SU-DHL-6 (cell line): ENCODE measurements around the gene TMEM37.

Experiments used
- H2AFZ ChIP-seq: fragments of 200-600 bp; sonication (generic); 2 replicates; pipeline ENCODE4 v1.6.1; 2014; ENCODE audit warnings: low read depth, mild to moderate bottlenecking, moderate library complexity, mixed read lengths, antibody characterized with exemption, low read length; ENCODE audit not compliant: severe bottlenecking
- H3F3A ChIP-seq: fragments of 200-600 bp; shearing (Covaris generic); 2 replicates; pipeline ENCODE4 v1.6.0; 2016; ENCODE audit warnings: antibody characterized with exemption, mild to moderate bottlenecking; ENCODE audit not compliant: insufficient read depth
- H3K27ac ChIP-seq: fragments of 200-600 bp; sonication (generic); 2 replicates; pipeline ENCODE4 v1.5.1; 2016; ENCODE audit warnings: low read depth, mild to moderate bottlenecking, low read length, moderate library complexity, mixed read lengths
- H3K27me3 ChIP-seq: fragments of 200-600 bp; sonication (generic), shearing (Covaris generic); 2 replicates; pipeline ENCODE4 v1.6.0; 2014; ENCODE audit warnings: mild to moderate bottlenecking, low read length
- H3K36me3 ChIP-seq: fragments of 200-600 bp; sonication (generic); 2 replicates; pipeline ENCODE4 v1.6.1; 2014; ENCODE audit warnings: mild to moderate bottlenecking, low read length, mixed read lengths
- H3K4me2 ChIP-seq: fragments of 300-600, 200-600 bp; shearing (Covaris generic), sonication (generic); 2 replicates; pipeline ENCODE4 v1.6.0; 2014; ENCODE audit warnings: low read length, low read depth, mild to moderate bottlenecking; ENCODE audit not compliant: poor library complexity, severe bottlenecking
- H3K4me3 ChIP-seq: fragments of 200-600 bp; sonication (generic); 2 replicates; pipeline ENCODE4 v1.5.1; 2014; ENCODE audit warnings: antibody characterized with exemption, low read length, mild to moderate bottlenecking, mixed read lengths; ENCODE audit not compliant: insufficient read depth, poor library complexity, severe bottlenecking
- H3K79me2 ChIP-seq: fragments of 200-600 bp; sonication (generic); 2 replicates; pipeline ENCODE4 v1.6.1; 2014; ENCODE audit warnings: mild to moderate bottlenecking, low read length, moderate library complexity; ENCODE audit not compliant: insufficient read depth
- H3K9ac ChIP-seq: fragments of 200-600 bp; sonication (generic); 2 replicates; pipeline ENCODE4 v1.7.0; 2014; ENCODE audit warnings: mild to moderate bottlenecking, low read length
- H3K9me2 ChIP-seq: fragments of 200-600 bp; sonication (generic); replicated peaks from 2 replicates; pipeline ENCODE4 v1.6.1; 2014; ENCODE audit warnings: low read length; ENCODE audit not compliant: insufficient read depth
- H3K9me3 ChIP-seq: fragments of 200-600 bp; sonication (generic); 2 replicates; pipeline ENCODE4 v1.6.1; 2014; ENCODE audit warnings: low read length, mixed read lengths; ENCODE audit not compliant: insufficient read depth
- H4K20me1 ChIP-seq: fragments of 200-600 bp; sonication (generic); 2 replicates; pipeline ENCODE4 v1.6.1; 2014; ENCODE audit warnings: low read depth, mild to moderate bottlenecking, antibody characterized with exemption, low read length, moderate library complexity, mixed read lengths
- CTCF ChIP-seq: fragments of 200-600 bp; sonication (generic); IDR thresholded peaks from one replicate; pipeline ENCODE4 v1.5.1; 2017; ENCODE audit warnings: antibody characterized with exemption, mild to moderate bottlenecking, low read length, moderate library complexity; ENCODE audit not compliant: insufficient read depth, poor library complexity, severe bottlenecking
- EZH2phosphoT487 ChIP-seq: fragments of 200-600 bp; sonication (generic), shearing (Covaris generic); conservative IDR thresholded peaks from 2 replicates; pipeline ENCODE4 v1.6.1; 2018; ENCODE audit warnings: mild to moderate bottlenecking, antibody characterized with exemption, low read length, moderate library complexity, mixed read lengths

The TMEM37 gene

GRCh38 chr2:119446037-119446436, 14.4 kb downstream of the TMEM37 start:
- H4K20me1 ChIP-seq: no peaks in the 10 kb centered on the region
- H2AFZ ChIP-seq: no peak overlapping the region
- no peaks in the 10 kb centered on the region for H3F3A ChIP-seq
- no peak overlapping the region for H3K27ac ChIP-seq
- H3K9me2 ChIP-seq: no peaks in the 10 kb centered on the region
- no peaks in the 10 kb centered on the region for H3K9me3 ChIP-seq
- H3K9ac ChIP-seq: no peak overlapping the region
- no peak for TF ChIP-seq CTCF
- no peak for TF ChIP-seq EZH2phosphoT487
- H3K4me2 ChIP-seq: no peak overlapping the region
- no peaks in the 10 kb centered on the region for H3K27me3 ChIP-seq
- H3K4me3 ChIP-seq: no peak overlapping the region
- H3K36me3 ChIP-seq: no peaks in the 10 kb centered on the region
- H3K79me2 ChIP-seq: no peaks in the 10 kb centered on the region

GRCh38 chr2:119448427-119449141, 16.9 kb downstream of the TMEM37 start:
- no peak for TF ChIP-seq CTCF
- TF ChIP-seq EZH2phosphoT487: no peak
- no peak overlapping the region for H3K4me2 ChIP-seq

GRCh38 chr2:119449521-119449920, 17.9 kb downstream of the TMEM37 start:
- Histone ChIP-seq H3K79me2 (no peaks in the 10 kb centered on the region), H3K4me3 (no peak overlapping the region), H2AFZ (no peak overlapping the region), H3K27me3 (no peaks in the 10 kb centered on the region), H3K9me3 (no peaks in the 10 kb centered on the region), H3K36me3 (no peaks in the 10 kb centered on the region), H4K20me1 (no peaks in the 10 kb centered on the region), H3K9me2 (no peaks in the 10 kb centered on the region), H3K9ac (no peak overlapping the region), H3K27ac (no peak overlapping the region), H3F3A (no peaks in the 10 kb centered on the region), H3K4me2 (no peak overlapping the region)
- no peak for TF ChIP-seq EZH2phosphoT487
- no peak for TF ChIP-seq CTCF

More at GRCh38 chr2:119448427-119449141, 16.9 kb downstream of the TMEM37 start:
- no peak overlapping the region for H3K9ac ChIP-seq
- no peaks in the 10 kb centered on the region for H3K36me3 ChIP-seq
- no peak overlapping the region for H3K27ac ChIP-seq
- H4K20me1 ChIP-seq: no peaks in the 10 kb centered on the region
- H3K4me3 ChIP-seq: no peak overlapping the region
- H3K9me3 ChIP-seq: no peaks in the 10 kb centered on the region
- no peaks in the 10 kb centered on the region for H3F3A ChIP-seq
- H3K9me2 ChIP-seq: no peaks in the 10 kb centered on the region
- H3K79me2 ChIP-seq: no peaks in the 10 kb centered on the region
- H3K27me3 ChIP-seq: no peaks in the 10 kb centered on the region
- no peak overlapping the region for H2AFZ ChIP-seq
